ENCODE measurements around the gene KNOP1.
A peak's percentile ranks its signal among the peaks of the same experiment; 100 is the strongest.

The KNOP1 gene

GRCh38 chr16:19708296-19709205, 9.5 kb downstream of the KNOP1 start:
- peak; percentile 49 for DNase-seq (ENCODE audit: low read depth, low spot score)

- no peak for DNase-seq (ENCODE audit: low read depth, low spot score)
Measured at GRCh38 chr16:19707569-19708295, 10.3 kb downstream of the KNOP1 start.

GRCh38 chr16:19706846-19707245, 11.2 kb downstream of the KNOP1 start:
- DNase-seq (ENCODE audit: low read depth, low spot score), result no peak

GRCh38 chr16:19705843-19706242, 12.2 kb downstream of the KNOP1 start:
- no peak for DNase-seq (ENCODE audit: low read depth, low spot score)

GRCh38 chr16:19705146-19705501, 12.9 kb downstream of the KNOP1 start:
- no peak for DNase-seq (ENCODE audit: low read depth, low spot score)

- no peak for DNase-seq (ENCODE audit: low read depth, low spot score)
Measured at GRCh38 chr16:19704321-19705145, 13.5 kb downstream of the KNOP1 start.

- DNase-seq (ENCODE audit: low read depth, low spot score), result no peak
Measured at GRCh38 chr16:19703172-19703889, 14.7 kb downstream of the KNOP1 start.

- DNase-seq (ENCODE audit: low read depth, low spot score), result no peak
Measured at GRCh38 chr16:19701091-19701490, 16.9 kb downstream of the KNOP1 start.

- no peak for DNase-seq (ENCODE audit: low read depth, low spot score)
Measured at GRCh38 chr16:19700319-19700781, 17.7 kb downstream of the KNOP1 start.

- DNase-seq (ENCODE audit: low read depth, low spot score), result no peak
Measured at GRCh38 chr16:19699472-19699871, 18.6 kb downstream of the KNOP1 start.

- DNase-seq (ENCODE audit: low read depth, low spot score), result no peak
Measured at GRCh38 chr16:19698480-19699465, 19.3 kb downstream of the KNOP1 start.

GRCh38 chr16:19697756-19698318, 20.2 kb downstream of the KNOP1 start:
- DNase-seq (ENCODE audit: low read depth, low spot score), result no peak

- no peak for DNase-seq (ENCODE audit: low read depth, low spot score)
Measured at GRCh38 chr16:19696961-19697360, 21.1 kb downstream of the KNOP1 start.

GRCh38 chr16:19696328-19696727, 21.7 kb downstream of the KNOP1 start:
- no peak for DNase-seq (ENCODE audit: low read depth, low spot score)

GRCh38 chr16:19694989-19695388, 23.0 kb downstream of the KNOP1 start:
- no peak for DNase-seq (ENCODE audit: low read depth, low spot score)

GRCh38 chr16:19691161-19691711, 26.8 kb downstream of the KNOP1 start:
- DNase-seq (ENCODE audit: low read depth, low spot score), result peak; percentile 30

GRCh38 chr16:19690196-19690595, 27.8 kb downstream of the KNOP1 start:
- no peak for DNase-seq (ENCODE audit: low read depth, low spot score)

- DNase-seq (ENCODE audit: low read depth, low spot score), result no peak
Measured at GRCh38 chr16:19689342-19689741, 28.7 kb downstream of the KNOP1 start.

- DNase-seq (ENCODE audit: low read depth, low spot score), result no peak
Measured at GRCh38 chr16:19688396-19689024, 29.5 kb downstream of the KNOP1 start.

Data from ELF-1 (cell line).